Stimulated activated CD8-positive, alpha-beta memory T cell treated with anti-CD3 and anti-CD28 coated beads, Interleukin-7, amount 100 ng/mL, for 48 hours (primary cell): ENCODE results near the gene ATL3.
A peak's percentile ranks its signal among the peaks of the same experiment; 100 is the strongest.
"Not testable (repeated sequence)": the region's sequence is repeated elsewhere in the genome, so short reads cannot be mapped to it uniquely, and the experiment has no call there.

Source experiments
- DNase-seq, 2 donors: peaks; one replicate each; pipeline ENCODE4 v3.0.0-alpha.2; 2020; ENCODE audit warnings: low read depth in 1 of 2; ENCODE audit errors: extremely low read depth in 1 of 2

The ATL3 gene

GRCh38 chr11:63671322-63672155, at the start of gene ATL3:
ATL3 (minus strand) TSS chr11:63671376; CDS start chr11:63671335, 41 bp downstream.
- DNase-seq, result peak; percentile 77 to 94

- DNase-seq, result no peak
These were observed 49.4 kb upstream of the ATL3 start for GRCh38 chr11:63720611-63721010.

- no peak for DNase-seq
These were observed 48.8 kb upstream of the ATL3 start for GRCh38 chr11:63719987-63720386.

- no peak for DNase-seq
These were observed 47.8 kb upstream of the ATL3 start for GRCh38 chr11:63719001-63719400.

GRCh38 chr11:63716046-63716445, 44.9 kb upstream of the ATL3 start:
- no peak for DNase-seq

GRCh38 chr11:63713766-63714165, 42.6 kb upstream of the ATL3 start:
- DNase-seq, result no peak

- DNase-seq, result no peak
These were observed 40.7 kb upstream of the ATL3 start for GRCh38 chr11:63711838-63712237.

- DNase-seq, result no peak
These were observed 39.5 kb upstream of the ATL3 start for GRCh38 chr11:63710476-63711217.

GRCh38 chr11:63709336-63709884, 38.2 kb upstream of the ATL3 start:
- DNase-seq, result no peak

- DNase-seq, result no peak
These were observed 37.6 kb upstream of the ATL3 start for GRCh38 chr11:63708764-63709163.

- DNase-seq, result no peak
These were observed 34.4 kb upstream of the ATL3 start for GRCh38 chr11:63705526-63705925.

GRCh38 chr11:63699896-63700295, 28.7 kb upstream of the ATL3 start:
- DNase-seq, result no peak

GRCh38 chr11:63698976-63699733, 28.0 kb upstream of the ATL3 start:
- DNase-seq, result no peak

- DNase-seq, result no peak
These were observed 23.4 kb upstream of the ATL3 start for GRCh38 chr11:63694596-63694995.

- DNase-seq, result no peak
These were observed 16.7 kb upstream of the ATL3 start for GRCh38 chr11:63687845-63688244.

GRCh38 chr11:63686926-63687325, 15.8 kb upstream of the ATL3 start:
- DNase-seq, result no peak

GRCh38 chr11:63685158-63685721, 14.1 kb upstream of the ATL3 start:
- not testable (repeated sequence) for DNase-seq

- DNase-seq, result no peak
These were observed 12.2 kb upstream of the ATL3 start for GRCh38 chr11:63683133-63683991.

GRCh38 chr11:63682066-63683021, 11.2 kb upstream of the ATL3 start:
- DNase-seq, result no peak
